ENCODE results near the gene PRR13. TPM values are rescaled to one million over a fixed set of nuclear protein-coding genes. Genes with fewer than 3 reads are reported as not detected.
"Not testable (repeated sequence)": the region's sequence is repeated elsewhere in the genome, so short reads cannot be mapped to it uniquely, and the experiment has no call there.

The PRR13 gene
- total and polyA plus RNA-seq, 2 donors (not counting 3 experiments of a cell fraction or from before 2014, with no cell fraction given), result 68.9 to 139 TPM

GRCh38 chr12:53443955-53444354 lies 2.4 kb downstream of the PRR13 start:
- Histone ChIP-seq H3K27ac (ENCODE audit: insufficient read depth, low read depth, low read length) (no peak overlapping the region), H3K79me2 (ENCODE audit: control insufficient read depth, insufficient read depth, low read length) (peaks cover 16% of the 10 kb centered on the region), H3K9me1 (replicated peaks; ENCODE audit: control insufficient read depth, extremely low read depth, insufficient read depth, low read length) (no peaks in the 10 kb centered on the region), H3K4me2 (ENCODE audit: insufficient read depth, low read length) (no peak overlapping the region), H3K36me3 (ENCODE audit: control insufficient read depth in 2 of 2, extremely low read depth in 1 of 2, insufficient read depth in 2 of 2, low read length in 2 of 2) (peaks cover 0 to 9% of the 10 kb centered on the region in 2 experiments), H4K20me1 (replicated peaks; ENCODE audit: control insufficient read depth, extremely low read depth, insufficient read depth, low read length) (no peaks in the 10 kb centered on the region), H2AFZ (ENCODE audit: low read depth, low read length) (no peak overlapping the region), H3K4me1 (ENCODE audit: control insufficient read depth, extremely low read depth, insufficient read depth, low read length) (peaks cover 12% of the 10 kb centered on the region), H3K9me3 (replicated peaks; ENCODE audit: control insufficient read depth, insufficient read depth, low read length) (no peaks in the 10 kb centered on the region), H3K9ac (replicated peaks; ENCODE audit: extremely low read depth, insufficient read depth, low read length) (no peak overlapping the region), H3K27me3 (ENCODE audit: control insufficient read depth in 2 of 2, insufficient read depth in 2 of 2, low read length in 2 of 2) (no peaks in the 10 kb centered on the region), H3K4me3 (replicated peaks in 1 of 3; ENCODE audit: insufficient read depth in 1 of 3, low read depth in 1 of 3, low read length in 3 of 3) (no peak overlapping the region)
- dilution Hi-C loops (cut with MboI; ENCODE audit: extremely low pct_ligation_motif_present, low sequenced_read_pairs) (no loop called here), intact Hi-C loops (cut with micrococcal nuclease) (no loop called here)
- BruUV-seq (replicated peaks), result no TSS peak
- ChIA-PET POLR2A (no interaction called here), CTCF (no interaction called here)
- TF ChIP-seq GATA2 (IDR thresholded peaks at IDR 0.05; ENCODE audit: insufficient read depth, insufficient read length, low read depth, low read length) (no peak), MAX (IDR thresholded peaks at IDR 0.05; ENCODE audit: insufficient read depth, insufficient read length) (no peak)
- DNase-seq (ENCODE audit: low read depth, low spot score) (no peak), FAIRE-seq (no peak)

- not testable (repeated sequence) for FAIRE-seq
Measured at GRCh38 chr12:53444593-53445325, 3.2 kb downstream of the PRR13 start.

More at GRCh38 chr12:53444593-53445325, 3.2 kb downstream of the PRR13 start:
- H3K36me3 ChIP-seq (ENCODE audit: control insufficient read depth in 2 of 2, extremely low read depth in 1 of 2, insufficient read depth in 2 of 2, low read length in 2 of 2); DNase-seq (ENCODE audit: low read depth, low spot score); H3K9me3 ChIP-seq (replicated peaks; ENCODE audit: control insufficient read depth, insufficient read depth, low read length); H3K9me1 ChIP-seq (replicated peaks; ENCODE audit: control insufficient read depth, extremely low read depth, insufficient read depth, low read length); POLR2A ChIA-PET; H3K4me3 ChIP-seq (replicated peaks in 1 of 3; ENCODE audit: insufficient read depth in 1 of 3, low read depth in 1 of 3, low read length in 3 of 3); H3K9ac ChIP-seq (replicated peaks; ENCODE audit: extremely low read depth, insufficient read depth, low read length); CTCF ChIA-PET; intact Hi-C loops (cut with micrococcal nuclease); H3K4me2 ChIP-seq (ENCODE audit: insufficient read depth, low read length); H2AFZ ChIP-seq (ENCODE audit: low read depth, low read length); dilution Hi-C loops (cut with MboI; ENCODE audit: extremely low pct_ligation_motif_present, low sequenced_read_pairs); BruUV-seq (replicated peaks); H4K20me1 ChIP-seq (replicated peaks; ENCODE audit: control insufficient read depth, extremely low read depth, insufficient read depth, low read length); H3K27ac ChIP-seq (ENCODE audit: insufficient read depth, low read depth, low read length); H3K27me3 ChIP-seq (ENCODE audit: control insufficient read depth in 2 of 2, insufficient read depth in 2 of 2, low read length in 2 of 2): not testable (repeated sequence)
- Histone ChIP-seq H3K4me1 (ENCODE audit: control insufficient read depth, extremely low read depth, insufficient read depth, low read length) (peaks cover 12% of the 10 kb centered on the region), H3K79me2 (ENCODE audit: control insufficient read depth, insufficient read depth, low read length) (peaks cover 16% of the 10 kb centered on the region)
